HepG2 (cell line): Measurements from ENCODE around the gene PARP3. TPM values are rescaled to one million over a fixed set of nuclear protein-coding genes. Genes with fewer than 3 reads are reported as not detected.

ENCODE experiments used
- ATAC-seq: fragments of 200-7000 bp; cut with Tn5 transposase; 3 replicates; pipeline ENCODE4 v1.9.1; 2020; ENCODE audit warnings: mild to moderate bottlenecking, moderate library complexity
- BruUV-seq: library from RNA; stranded (reverse); fragments of 400-500 nt; replicated peaks from 2 replicates; lab custom pipeline; 2021; lab: Mats Ljungman, UMichigan
- CTCF ChIA-PET: fragments of 300-600 bp; formaldehyde crosslinking; extraction: SDS; loops from one replicate; lab custom pipeline; 2021; ENCODE audit warnings: low total read pairs, inconsistent platforms, low intra/inter-chr PET ratio; lab: Yijun Ruan, JAX
- POLR2A ChIA-PET: fragments of 350-600 bp; sonication (Branson Sonifier 250); formaldehyde crosslinking; loops from one replicate; lab custom pipeline; 2020; ENCODE audit warnings: antibody characterized with exemption, inconsistent platforms; lab: Yijun Ruan, JAX
- DNase-seq: peaks from one replicate; pipeline ENCODE4 v3.0.0-alpha.2; 2015; ENCODE audit warnings: low spot score
- FAIRE-seq: peaks from 3 replicates; lab custom pipeline; 2011; peaks lifted over from hg19 to GRCh38; lab: Jason Lieb, UNC
- H2AFZ ChIP-seq: one replicate; pipeline ENCODE4 v1.6.1; 2011; ENCODE audit warnings: low read length, inconsistent platforms
- H3K27ac ChIP-seq: fragments of 300-600 bp; 3 replicates; pipeline ENCODE4 v1.8.0; 2011; ENCODE audit warnings: mixed run types, mild to moderate bottlenecking, mixed read lengths, low read length, inconsistent platforms; ENCODE audit not compliant: insufficient read depth; ENCODE audit errors: extremely low read length
- H3K27me3 ChIP-seq, 2 experiments: fragments of 200-600 bp in 1 of 2; 2 replicates in 1 of 2; 3 replicates in 1 of 2; pipeline versions ENCODE4 v1.6.0 to v1.8.0; 2011; ENCODE audit warnings: low read length in 2 of 2, mild to moderate bottlenecking in 2 of 2, moderate library complexity in 2 of 2, inconsistent platforms in 1 of 2; ENCODE audit not compliant: insufficient read depth in 2 of 2, control insufficient read depth in 1 of 2
- H3K36me3 ChIP-seq, 2 experiments: fragments of 200-600 bp in 1 of 2; replicated peaks in 1 of 2; 2 replicates in 1 of 2; 3 replicates in 1 of 2; pipeline versions ENCODE4 v1.5.1 to v1.8.0; 2011; ENCODE audit warnings: low read length in 2 of 2, inconsistent platforms in 1 of 2; ENCODE audit not compliant: insufficient read depth in 2 of 2, control insufficient read depth in 1 of 2
- H3K4me1 ChIP-seq: 2 replicates; pipeline ENCODE4 v1.5.1; 2012; ENCODE audit warnings: low read length, inconsistent platforms; ENCODE audit not compliant: insufficient read depth
- H3K4me2 ChIP-seq: 2 replicates; pipeline ENCODE4 v1.6.0; 2011; ENCODE audit warnings: low read depth, low read length, inconsistent platforms
- H3K4me3 ChIP-seq, 3 experiments: fragments of 200-600 bp in 1 of 3; sonication (generic), shearing (Covaris generic) in 1 of 3; replicated peaks in 1 of 3; 2 replicates each; pipeline ENCODE4 v1.5.1; 2011 to 2016; ENCODE audit warnings: low read length in 3 of 3, inconsistent platforms in 2 of 3, low read depth in 2 of 3, mild to moderate bottlenecking in 2 of 3, control low read depth in 1 of 3, mixed read lengths in 1 of 3; ENCODE audit not compliant: insufficient read depth in 1 of 3
- H3K79me2 ChIP-seq: one replicate; pipeline ENCODE4 v1.6.1; 2011; ENCODE audit warnings: low read length, inconsistent platforms; ENCODE audit not compliant: insufficient read depth
- H3K9ac ChIP-seq: 2 replicates; pipeline ENCODE4 v1.6.0; 2011; ENCODE audit warnings: mild to moderate bottlenecking, low read depth, low read length, inconsistent platforms; ENCODE audit not compliant: insufficient read depth
- H3K9me3 ChIP-seq: 2 replicates; pipeline ENCODE4 v1.5.1; 2012; ENCODE audit warnings: mild to moderate bottlenecking, low read length
- H4K20me1 ChIP-seq: 2 replicates; pipeline ENCODE4 v1.6.0; 2011; ENCODE audit warnings: inconsistent platforms, mild to moderate bottlenecking, low read length, moderate library complexity; ENCODE audit not compliant: insufficient read depth
- ADNP ChIP-seq: sonication (generic); formaldehyde crosslinking; IDR thresholded peaks from 2 replicates; pipeline ENCODE4 v1.4.0; 2020; ENCODE audit warnings: missing genetic modification reagents
- AGO2 ChIP-seq: fragments of 200-400 bp; formaldehyde crosslinking; optimal IDR thresholded peaks from 2 replicates; pipeline ENCODE3; 2017; ENCODE audit warnings: mild to moderate bottlenecking, low read depth, low read length, moderate library complexity
- CCDC6 ChIP-seq: sonication (generic); formaldehyde crosslinking; IDR thresholded peaks from 2 replicates; pipeline ENCODE4 v1.8.1; 2022; ENCODE audit warnings: mild to moderate bottlenecking, missing genetic modification reagents, moderate library complexity
- DMAP1 ChIP-seq: IDR thresholded peaks from 2 replicates; pipeline ENCODE4 v1.6.1; 2016
- GFI1 ChIP-seq: sonication (generic); formaldehyde crosslinking; IDR thresholded peaks from 2 replicates; pipeline ENCODE4 v1.5.0; 2020; ENCODE audit warnings: missing genetic modification reagents, mild to moderate bottlenecking, borderline replicate concordance
- HMG20A ChIP-seq: IDR thresholded peaks from 2 replicates; pipeline ENCODE4 v1.6.1; 2016; ENCODE audit warnings: borderline replicate concordance
- HOXA9 ChIP-seq: sonication (generic); formaldehyde crosslinking; IDR thresholded peaks from 2 replicates; pipeline ENCODE4 v1.8.1; 2022; ENCODE audit warnings: missing genetic modification reagents, mild to moderate bottlenecking, moderate library complexity, borderline replicate concordance
- KDM6A ChIP-seq: IDR thresholded peaks from 2 replicates; pipeline ENCODE4 v1.6.1; 2016; ENCODE audit warnings: low read depth
- MTA1 ChIP-seq: sonication (generic); formaldehyde crosslinking; IDR thresholded peaks from 2 replicates; pipeline ENCODE4 v1.4.0; 2020; ENCODE audit warnings: missing genetic modification reagents, mild to moderate bottlenecking, borderline replicate concordance
- POLR2A ChIP-seq, 2 experiments: IDR thresholded peaks; 2 replicates each; pipeline ENCODE4 v1.6.1; 2011; ENCODE audit warnings: low read depth in 2 of 2, low read length in 2 of 2, mild to moderate bottlenecking in 1 of 2, moderate library complexity in 1 of 2; ENCODE audit not compliant: insufficient read depth in 1 of 2
- POLR2G ChIP-seq: fragments of 200-400 bp; formaldehyde crosslinking; IDR thresholded peaks from 2 replicates; pipeline ENCODE4 v1.6.1; 2018; ENCODE audit warnings: mild to moderate bottlenecking, low read depth, low read length, moderate library complexity
- RBFOX2 ChIP-seq: fragments of 200-400 bp; formaldehyde crosslinking; IDR thresholded peaks from 2 replicates; pipeline ENCODE4 v1.6.1; 2017; ENCODE audit warnings: low read depth, mild to moderate bottlenecking, low read length
- SIN3A ChIP-seq: IDR thresholded peaks from 2 replicates; pipeline ENCODE4 v1.6.1; 2011; ENCODE audit warnings: low read depth, mild to moderate bottlenecking, control low read depth, low read length, borderline replicate concordance
- TIGD3 ChIP-seq: sonication (generic); formaldehyde crosslinking; IDR thresholded peaks from 2 replicates; pipeline ENCODE4 v1.5.1; 2020; ENCODE audit warnings: mild to moderate bottlenecking, missing genetic modification reagents, borderline replicate concordance
- U2AF2 ChIP-seq: fragments of 200-400 bp; formaldehyde crosslinking; IDR thresholded peaks from 2 replicates; pipeline ENCODE4 v1.6.1; 2017; ENCODE audit warnings: low read depth, mild to moderate bottlenecking, low read length
- ZBTB20 ChIP-seq: sonication (generic); formaldehyde crosslinking; IDR thresholded peaks from 2 replicates; pipeline ENCODE4 v1.8.1; 2023; ENCODE audit warnings: missing genetic modification reagents, low read depth, mild to moderate bottlenecking, borderline replicate concordance
- ZNF33A ChIP-seq: sonication (generic); formaldehyde crosslinking; IDR thresholded peaks from 2 replicates; pipeline ENCODE4 v1.5.1; 2020; ENCODE audit warnings: missing genetic modification reagents, mild to moderate bottlenecking, moderate library complexity, borderline replicate concordance
- ZNF660 ChIP-seq: sonication (generic); formaldehyde crosslinking; IDR thresholded peaks from 2 replicates; pipeline ENCODE4 v1.5.1; 2020; ENCODE audit warnings: mild to moderate bottlenecking, low read depth, missing genetic modification reagents, borderline replicate concordance
- ZNF768 ChIP-seq: sonication (generic); formaldehyde crosslinking; IDR thresholded peaks from 2 replicates; pipeline ENCODE4 v1.4.0; 2020; ENCODE audit warnings: missing genetic modification reagents
- WGBS: methylation state at CpG from one replicate; pipeline ENCODE4 v1.1.6; 2017; ENCODE audit warnings: low lambda C conversion rate; 5-methylcytosine and 5-hydroxymethylcytosine counted together
- in situ Hi-C: cut with HindIII; loops from 2 replicates; pipeline ENCODE4 v1.10.0; 2017; ENCODE audit warnings: low pct_unique_long_range_greater_than_20kb; ENCODE audit not compliant: extremely low pct_ligation_motif_present
- intact Hi-C: fragments of 100-400 bp; cut with micrococcal nuclease; formaldehyde crosslinking; loops from one replicate; pipeline ENCODE4 v1.10.0; 2022; ENCODE audit not compliant: unreplicated experiment
- polyA plus RNA-seq, 8 experiments: library from polyadenylated mRNA; depleted of rRNA in 3 of 8; stranded (reverse) in 7 of 8; unstranded in 1 of 8; fragments of >200 nt; fragmentation: Illumina TruSeq in 4 of 8; extraction: Trizol in 4 of 8; gene quantifications; 2 replicates each; pipeline versions ENCODE4 v1.2.1 to v1.2.3, GENCODE V29; 2011 to 2016; ENCODE audit warnings: low read depth in 4 of 8, missing spikeins in 1 of 8, mixed read lengths in 1 of 8; ENCODE audit not compliant: insufficient read depth in 1 of 8
- total RNA-seq, 5 experiments: library from RNA; depleted of rRNA; stranded (reverse); fragments of >200 nt; fragmentation: Illumina TruSeq; extraction: Trizol; gene quantifications; 2 replicates each; pipeline ENCODE4 v1.2.3, GENCODE V29; 2016; ENCODE audit warnings: low read depth in 1 of 5
- TF ChIP-seq, protein P1 (sequence below): sonication (generic); formaldehyde crosslinking; IDR thresholded peaks from 2 replicates; pipeline ENCODE4 v1.5.1; 2020; ENCODE audit warnings: mild to moderate bottlenecking, moderate library complexity, missing genetic modification reagents
- TF ChIP-seq, protein P2 (sequence below): sonication (generic); formaldehyde crosslinking; IDR thresholded peaks from 2 replicates; pipeline ENCODE4 v1.8.1; 2022; ENCODE audit warnings: mild to moderate bottlenecking, missing genetic modification reagents

Gene PARP3
- total and polyA plus RNA-seq, 2 of the 13 experiments (the other 11 are each of a cell fraction or from before 2014, with no cell fraction given) = 11.2 to 21.5 TPM

DNA sequence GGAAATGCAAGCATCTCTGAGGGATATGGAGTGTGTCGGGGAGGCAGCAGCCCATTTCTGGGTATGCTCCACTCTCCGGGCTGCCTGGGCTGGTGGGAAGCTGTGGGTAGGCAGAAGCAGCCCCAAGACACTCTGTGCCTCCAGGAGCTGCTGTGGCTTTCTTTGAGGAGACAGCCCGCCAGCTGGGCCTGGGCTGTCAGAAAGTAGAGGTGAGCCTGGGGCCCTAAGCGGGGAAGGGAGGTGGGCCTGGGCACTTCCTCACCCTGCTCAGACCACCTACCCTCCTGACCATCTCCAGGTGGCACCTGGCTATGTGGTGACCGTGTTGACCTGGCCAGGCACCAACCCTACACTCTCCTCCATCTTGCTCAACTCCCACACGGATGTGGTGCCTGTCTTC, 42.9 kb downstream of the PARP3 start:
- Histone ChIP-seq H3K9ac (no peak overlapping the region; the same call in 1 of the 2 replicates), H3K27ac (peak overlapping the region; percentile 94), H3K4me1 (peaks cover 51% of the 10 kb centered on the region), H3K79me2 (peaks cover 17% of the 10 kb centered on the region), H3K27me3 (no peaks in the 10 kb centered on the region), H3K4me2 (peak overlapping the region; percentile 98), H3K4me3 (peak overlapping the region in 1 of 3 experiments; percentile 20; a peak in 1 of 6 replicates), H3K9me3 (no peaks in the 10 kb centered on the region), H3K36me3 (peaks cover 0 to 1% of the 10 kb centered on the region in 2 experiments; a peak in 2 of 5 replicates), H2AFZ (no peak overlapping the region), H4K20me1 (no peaks in the 10 kb centered on the region)
- intact Hi-C loops = no loop called here
- BruUV-seq = no TSS peak
- TF ChIP-seq U2AF2 (no peak), POLR2G (0 out of 2 replicates have a peak, but pooled peaks have one; percentile 37), HMG20A (no peak), HOXA9 (no peak), GFI1 (no peak), ZNF768 (peak; percentile 13; the same call in 1 of the 2 replicates), ZNF660 (CRISPR knock-in tag) (no peak), CCDC6 (CRISPR knock-in tag) (no peak), ZBTB20 (CRISPR knock-in tag) (no peak), MTA1 (no peak), ADNP (CRISPR knock-in tag) (no peak), TIGD3 (CRISPR knock-in tag) (no peak), DMAP1 (CRISPR knock-in tag) (no peak), SIN3A (no peak), RBFOX2 (peak; percentile 38; the same call in 1 of the 2 replicates), ZNF33A (CRISPR knock-in tag) (no peak), AGO2 (peak; percentile 66), KDM6A (no peak), POLR2A (IDR thresholded peaks at IDR 0.05; ENCODE audit: insufficient read depth in 1 of 2, low read depth in 2 of 2, low read length in 2 of 2) (0 out of 4 replicates have a peak, but pooled peaks of 1 of the 2 experiments have one; percentile 1)
- TF ChIP-seq, protein P1, sequence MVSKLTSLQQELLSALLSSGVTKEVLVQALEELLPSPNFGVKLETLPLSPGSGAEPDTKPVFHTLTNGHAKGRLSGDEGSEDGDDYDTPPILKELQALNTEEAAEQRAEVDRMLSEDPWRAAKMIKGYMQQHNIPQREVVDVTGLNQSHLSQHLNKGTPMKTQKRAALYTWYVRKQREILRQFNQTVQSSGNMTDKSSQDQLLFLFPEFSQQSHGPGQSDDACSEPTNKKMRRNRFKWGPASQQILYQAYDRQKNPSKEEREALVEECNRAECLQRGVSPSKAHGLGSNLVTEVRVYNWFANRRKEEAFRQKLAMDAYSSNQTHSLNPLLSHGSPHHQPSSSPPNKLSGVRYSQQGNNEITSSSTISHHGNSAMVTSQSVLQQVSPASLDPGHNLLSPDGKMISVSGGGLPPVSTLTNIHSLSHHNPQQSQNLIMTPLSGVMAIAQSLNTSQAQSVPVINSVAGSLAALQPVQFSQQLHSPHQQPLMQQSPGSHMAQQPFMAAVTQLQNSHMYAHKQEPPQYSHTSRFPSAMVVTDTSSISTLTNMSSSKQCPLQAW = no peak
- TF ChIP-seq, protein P2, sequence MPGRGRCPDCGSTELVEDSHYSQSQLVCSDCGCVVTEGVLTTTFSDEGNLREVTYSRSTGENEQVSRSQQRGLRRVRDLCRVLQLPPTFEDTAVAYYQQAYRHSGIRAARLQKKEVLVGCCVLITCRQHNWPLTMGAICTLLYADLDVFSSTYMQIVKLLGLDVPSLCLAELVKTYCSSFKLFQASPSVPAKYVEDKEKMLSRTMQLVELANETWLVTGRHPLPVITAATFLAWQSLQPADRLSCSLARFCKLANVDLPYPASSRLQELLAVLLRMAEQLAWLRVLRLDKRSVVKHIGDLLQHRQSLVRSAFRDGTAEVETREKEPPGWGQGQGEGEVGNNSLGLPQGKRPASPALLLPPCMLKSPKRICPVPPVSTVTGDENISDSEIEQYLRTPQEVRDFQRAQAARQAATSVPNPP (CRISPR knock-in tag) = no peak
- in situ Hi-C loops = no loop called here
- ChIA-PET CTCF (no interaction called here), POLR2A (interaction anchor here (0.7 to 6.4 kb wide), 6 partner anchors 8 to 1066 kb away, joined by 3 to 187 read pairs (median 79); partner anchors contain the start of genes ABHD14A, ABHD14B, PARP3 and PCBP4)
- no peak for ATAC-seq
- no peak for DNase-seq
- FAIRE-seq = no peak
- WGBS = 65% methylated on average over 2 of the region's 6 CpGs
